IgD-negative memory B cell (primary cell): ENCODE measurements around the gene SARM1. TPM values are rescaled to one million over a fixed set of nuclear protein-coding genes. Genes with fewer than 3 reads are reported as not detected.

Experiments used
- H3K27ac Mint-ChIP-seq, 3 donors: one replicate each; pipeline ENCODE4 v1.8.0; 2020 to 2022; ENCODE audit warnings: mild to moderate bottlenecking in 3 of 3, mixed read lengths in 3 of 3, moderate library complexity in 1 of 3
- H3K27me3 Mint-ChIP-seq: one replicate; pipeline ENCODE4 v1.8.0; 2021; ENCODE audit warnings: mixed read lengths
- H3K36me3 Mint-ChIP-seq: one replicate; pipeline ENCODE4 v1.8.0; 2020; ENCODE audit warnings: mild to moderate bottlenecking, mixed read lengths
- H3K4me1 Mint-ChIP-seq, 3 donors: one replicate each; pipeline ENCODE4 v1.8.0; 2020 to 2022; ENCODE audit warnings: mixed read lengths in 3 of 3, mild to moderate bottlenecking in 1 of 3
- H3K4me3 Mint-ChIP-seq, 4 donors: one replicate each; pipeline ENCODE4 v1.8.0; 2020 to 2022; ENCODE audit warnings: mild to moderate bottlenecking in 4 of 4, mixed read lengths in 4 of 4, moderate library complexity in 3 of 4
- H3K9me3 Mint-ChIP-seq, 3 donors: one replicate each; pipeline ENCODE4 v1.8.0; 2020 to 2021; ENCODE audit warnings: mixed read lengths in 3 of 3, mild to moderate bottlenecking in 1 of 3
- polyA plus RNA-seq: library from polyadenylated mRNA; unstranded; fragments of 300-500 nt; fragmentation: Illumina TruSeq; gene quantifications from one replicate; pipeline ENCODE4 v1.2.3, GENCODE V29; 2021

SARM1 gene
- polyA plus RNA-seq: 5.6 TPM

- Mint-ChIP-seq H3K27me3 (no peaks in the 10 kb centered on the region), H3K36me3 (no peaks in the 10 kb centered on the region), H3K4me1 (peaks cover 4 to 15% (median 12%) of the 10 kb centered on the region in 3 donors), H3K27ac (peak within 1 kb of the TSS; percentile 8 to 90 (median 86)), H3K9me3 (no peaks in the 10 kb centered on the region), H3K4me3 (peak within 1 kb of the TSS; percentile 71 to 98 (median 92))
These were observed at the start of gene SARM1 for GRCh38 chr17:28371245-28372202. TSS of gene SARM1 (plus strand) at chr17:28371694. CDS start at chr17:28372033, 339 bp downstream.

- Mint-ChIP-seq H3K27me3 (no peaks in the 10 kb centered on the region), H3K36me3 (peaks cover 3% of the 10 kb centered on the region), H3K27ac (no peak overlapping the region), H3K4me1 (peaks cover 6 to 10% (median 10%) of the 10 kb centered on the region in 3 donors), H3K9me3 (no peaks in the 10 kb centered on the region), H3K4me3 (no peak overlapping the region)
These were observed 47.2 kb upstream of the SARM1 start for GRCh38 chr17:28324267-28324745.

- no peak overlapping the region for H3K27ac Mint-ChIP-seq
- no peaks in the 10 kb centered on the region for H3K9me3 Mint-ChIP-seq
- no peak overlapping the region for H3K4me3 Mint-ChIP-seq
- peaks cover 6 to 7% (median 6%) of the 10 kb centered on the region in 3 donors for H3K4me1 Mint-ChIP-seq
- H3K36me3 Mint-ChIP-seq: peaks cover 3% of the 10 kb centered on the region
- no peaks in the 10 kb centered on the region for H3K27me3 Mint-ChIP-seq
These were observed 46.7 kb upstream of the SARM1 start for GRCh38 chr17:28324781-28325180.

- H3K27ac Mint-ChIP-seq: no peak overlapping the region
- no peaks in the 10 kb centered on the region for H3K27me3 Mint-ChIP-seq
- H3K9me3 Mint-ChIP-seq: no peaks in the 10 kb centered on the region
- H3K4me3 Mint-ChIP-seq: no peak overlapping the region
- H3K4me1 Mint-ChIP-seq: peaks cover 1 to 3% (median 2%) of the 10 kb centered on the region in 3 donors
- H3K36me3 Mint-ChIP-seq: peaks cover 3% of the 10 kb centered on the region
These were observed 46.3 kb upstream of the SARM1 start for GRCh38 chr17:28325211-28325610.

GRCh38 chr17:28326114-28326513 is 45.4 kb upstream of the SARM1 start:
- H3K27ac Mint-ChIP-seq: no peak overlapping the region
- H3K9me3 Mint-ChIP-seq: no peaks in the 10 kb centered on the region
- no peak overlapping the region for H3K4me3 Mint-ChIP-seq
- peaks cover 0 to 2% (median 0%) of the 10 kb centered on the region in 3 donors for H3K4me1 Mint-ChIP-seq
- H3K27me3 Mint-ChIP-seq: no peaks in the 10 kb centered on the region
- peaks cover 6% of the 10 kb centered on the region for H3K36me3 Mint-ChIP-seq

GRCh38 chr17:28327031-28327607 is 44.4 kb upstream of the SARM1 start:
- Mint-ChIP-seq H3K4me3 (no peak overlapping the region), H3K27me3 (no peaks in the 10 kb centered on the region), H3K4me1 (peaks cover 0 to 2% (median under 1%) of the 10 kb centered on the region in 3 donors), H3K36me3 (peaks cover 9% of the 10 kb centered on the region), H3K27ac (peak overlapping the region in 1 of 3 donors; percentile 50), H3K9me3 (no peaks in the 10 kb centered on the region)

DNA sequence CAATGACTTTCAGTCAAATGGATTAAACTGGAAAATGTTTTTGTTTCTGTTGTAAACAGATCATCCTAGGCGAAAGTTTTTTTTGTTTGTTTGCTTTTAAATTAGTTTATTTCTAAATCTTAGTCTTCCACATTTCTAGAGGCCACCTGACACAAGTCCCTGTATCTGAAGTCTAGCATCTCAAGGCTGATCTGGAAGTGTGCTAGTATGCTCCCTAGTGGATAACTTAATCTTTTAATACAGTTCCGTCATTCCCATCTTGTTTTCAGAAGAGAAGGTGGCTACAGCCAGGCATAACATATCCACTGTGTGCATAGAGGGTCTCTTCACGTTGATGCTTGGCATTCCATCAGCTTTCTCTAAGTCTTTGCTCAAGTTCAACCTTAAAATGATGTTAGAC is 43.8 kb upstream of the SARM1 start:
- H3K27ac Mint-ChIP-seq: no peak overlapping the region
- H3K27me3 Mint-ChIP-seq: no peaks in the 10 kb centered on the region
- H3K9me3 Mint-ChIP-seq: no peaks in the 10 kb centered on the region
- H3K36me3 Mint-ChIP-seq: peaks cover 9% of the 10 kb centered on the region
- H3K4me1 Mint-ChIP-seq: peaks cover 0 to 2% (median 2%) of the 10 kb centered on the region in 3 donors
- H3K4me3 Mint-ChIP-seq: peak overlapping the region in 1 of 4 donors; percentile 20

DNA sequence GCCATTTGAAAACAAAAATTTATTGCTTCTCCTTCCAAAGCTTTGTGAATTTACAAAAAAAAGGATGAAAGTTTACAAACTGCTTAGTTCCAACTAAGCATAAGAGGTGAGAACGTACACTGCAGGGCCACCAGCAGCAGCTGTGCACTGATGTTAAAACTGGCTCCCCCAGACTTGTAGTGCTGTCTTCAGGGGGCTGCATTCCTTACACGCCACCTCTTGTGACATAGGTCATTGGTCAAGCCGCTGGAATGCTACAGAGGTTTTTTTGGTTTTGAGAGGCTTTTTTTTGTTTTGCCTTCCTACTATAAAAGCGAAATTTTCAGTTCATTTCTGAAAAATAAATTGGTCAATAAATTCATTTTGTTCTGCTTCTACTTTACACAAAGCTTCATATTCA is 43.2 kb upstream of the SARM1 start:
- H3K27me3 Mint-ChIP-seq: no peaks in the 10 kb centered on the region
- no peak overlapping the region for H3K27ac Mint-ChIP-seq
- peaks cover 9% of the 10 kb centered on the region for H3K36me3 Mint-ChIP-seq

DNA sequence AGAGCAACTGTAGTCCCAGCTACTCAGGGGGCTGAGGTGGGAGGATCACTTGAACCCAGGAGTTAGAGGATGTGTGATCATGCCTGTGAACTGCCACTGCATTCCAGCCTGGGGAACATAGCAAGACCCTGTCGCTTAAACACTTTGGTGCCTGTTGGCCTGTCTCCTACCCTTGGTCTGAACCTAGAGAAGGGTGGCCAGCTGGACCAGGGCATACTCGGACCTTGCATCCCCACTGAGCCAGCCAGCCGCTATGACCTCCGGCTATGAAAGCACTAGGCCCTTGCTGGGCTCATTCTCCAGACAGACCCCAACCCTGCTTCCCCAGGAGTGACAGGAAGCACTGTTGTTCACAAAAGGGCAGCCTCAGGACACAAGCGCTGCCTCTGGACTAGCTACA is 40.8 kb upstream of the SARM1 start:
- H3K9me3 Mint-ChIP-seq: no peaks in the 10 kb centered on the region
- H3K27ac Mint-ChIP-seq: no peak overlapping the region
- H3K27me3 Mint-ChIP-seq: no peaks in the 10 kb centered on the region
- peaks cover 9% of the 10 kb centered on the region for H3K36me3 Mint-ChIP-seq
- peaks cover 5 to 15% (median 12%) of the 10 kb centered on the region in 3 donors for H3K4me1 Mint-ChIP-seq
- H3K4me3 Mint-ChIP-seq: peak overlapping the region in 1 of 4 donors; percentile 33

More for the DNA sequence above, 43.2 kb upstream of the SARM1 start:
- Mint-ChIP-seq H3K4me1 (peaks cover 0 to 2% (median 2%) of the 10 kb centered on the region in 3 donors), H3K9me3 (no peaks in the 10 kb centered on the region), H3K4me3 (peak overlapping the region in 1 of 4 donors; percentile 20)

GRCh38 chr17:28331891-28332420 is 39.5 kb upstream of the SARM1 start:
- H3K36me3 Mint-ChIP-seq: peaks cover 9% of the 10 kb centered on the region
- no peak overlapping the region for H3K27ac Mint-ChIP-seq
- H3K27me3 Mint-ChIP-seq: no peaks in the 10 kb centered on the region
- H3K4me1 Mint-ChIP-seq: peaks cover 8 to 26% (median 19%) of the 10 kb centered on the region in 3 donors
- H3K9me3 Mint-ChIP-seq: no peaks in the 10 kb centered on the region
- H3K4me3 Mint-ChIP-seq: peak overlapping the region in 1 of 4 donors; percentile 52

- peaks cover 14 to 32% (median 25%) of the 10 kb centered on the region in 3 donors for H3K4me1 Mint-ChIP-seq
- H3K36me3 Mint-ChIP-seq: peaks cover 9% of the 10 kb centered on the region
- peak overlapping the region; percentile 12 to 100 (median 98) for H3K4me3 Mint-ChIP-seq
- no peaks in the 10 kb centered on the region for H3K27me3 Mint-ChIP-seq
- no peaks in the 10 kb centered on the region for H3K9me3 Mint-ChIP-seq
- H3K27ac Mint-ChIP-seq: peak overlapping the region in 1 of 3 donors; percentile 89
These were observed 38.3 kb upstream of the SARM1 start for GRCh38 chr17:28333083-28333746.

- no peaks in the 10 kb centered on the region for H3K9me3 Mint-ChIP-seq
- H3K4me1 Mint-ChIP-seq: peaks cover 14 to 32% (median 30%) of the 10 kb centered on the region in 3 donors
- peak overlapping the region; percentile 96 to 100 (median 98) for H3K4me3 Mint-ChIP-seq
- H3K27me3 Mint-ChIP-seq: no peaks in the 10 kb centered on the region
- peak overlapping the region; percentile 78 to 96 (median 89) for H3K27ac Mint-ChIP-seq
- H3K36me3 Mint-ChIP-seq: peaks cover 6% of the 10 kb centered on the region
These were observed 37.3 kb upstream of the SARM1 start for GRCh38 chr17:28334171-28334570.

DNA sequence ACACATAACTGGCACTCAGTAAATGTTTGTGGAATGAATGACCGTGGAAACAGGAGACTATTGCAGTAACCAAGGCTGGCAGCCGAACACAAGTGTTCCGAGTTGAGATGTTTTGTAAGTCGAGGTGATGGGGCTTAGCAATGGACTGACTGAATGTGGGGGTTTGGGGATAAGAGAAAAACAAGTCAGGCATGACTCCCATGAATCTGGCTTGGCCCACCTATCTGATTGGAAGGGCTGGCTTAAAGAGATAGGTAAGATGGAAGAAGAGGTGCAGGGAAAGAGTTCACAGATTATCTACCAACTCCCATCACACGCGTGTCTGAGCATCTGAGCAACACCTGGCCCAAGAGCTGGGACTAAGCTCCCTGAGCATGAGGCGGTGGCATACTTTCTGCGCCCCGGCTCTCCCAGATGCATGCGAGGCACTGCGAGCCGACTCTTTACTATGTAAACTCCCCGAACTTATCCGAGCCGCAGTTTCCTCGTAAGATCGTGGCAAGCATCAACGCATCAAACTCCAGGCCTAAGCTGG is 36.8 kb upstream of the SARM1 start:
- Mint-ChIP-seq H3K4me1 (peaks cover 14 to 32% (median 30%) of the 10 kb centered on the region in 3 donors), H3K9me3 (no peaks in the 10 kb centered on the region), H3K27ac (peak overlapping the region; percentile 89 to 96 (median 93)), H3K4me3 (peak overlapping the region; percentile 96 to 100 (median 98)), H3K27me3 (no peaks in the 10 kb centered on the region), H3K36me3 (peaks cover 6% of the 10 kb centered on the region)
